ENCODE results near the gene NECAB2.

GRCh38 chr16:84007520-84007919 lies 39.5 kb downstream of the NECAB2 start:
- TF ChIP-seq YY1 (IDR thresholded peaks at IDR 0.05; ENCODE audit: insufficient read depth, insufficient read length) (no peak), ZNF274 (IDR thresholded peaks at IDR 0.05; ENCODE audit: low read depth, low read length) (no peak), SUZ12 (IDR thresholded peaks at IDR 0.05; ENCODE audit: extremely low read depth, insufficient read depth, insufficient read length) (no peak)
